Bronchial epithelial cell (primary cell): ENCODE data around the gene APLP2. TPM values are rescaled to one million over a fixed set of nuclear protein-coding genes. Genes with fewer than 3 reads are reported as not detected.

Experiments used
- DNase-seq: peaks from one replicate; pipeline ENCODE4 v3.0.0-alpha.2; 2010; ENCODE audit warnings: low read depth
- FAIRE-seq: peaks from 2 replicates; lab custom pipeline; 2011; peaks lifted over from hg19 to GRCh38; lab: Jason Lieb, UNC
- H3K27me3 ChIP-seq: 2 replicates; pipeline ENCODE4 v1.5.1; 2011; ENCODE audit warnings: low read length; ENCODE audit not compliant: control insufficient read depth, insufficient read depth
- H3K36me3 ChIP-seq: 2 replicates; pipeline ENCODE4 v1.5.1; 2011; ENCODE audit warnings: low read length; ENCODE audit not compliant: control insufficient read depth, insufficient read depth
- H3K4me3 ChIP-seq: 2 replicates; pipeline ENCODE4 v1.5.1; 2011; ENCODE audit warnings: mild to moderate bottlenecking, low read depth, low read length, control low read depth
- total RNA-seq: library from RNA; depleted of rRNA; stranded (reverse); fragments of >200 nt; gene quantifications from 2 replicates; pipeline ENCODE4 v1.2.1, GENCODE V29; 2014
- TF ChIP-seq, protein P1 (sequence below): IDR thresholded peaks from 2 replicates; pipeline ENCODE4 v1.5.1; 2011; ENCODE audit warnings: mild to moderate bottlenecking, moderate library complexity, low read length, control low read depth, inconsistent platforms; ENCODE audit not compliant: insufficient read depth, severe bottlenecking

APLP2 gene
- total RNA-seq, 1 donor from 2014 or later, result 504 TPM

DNA sequence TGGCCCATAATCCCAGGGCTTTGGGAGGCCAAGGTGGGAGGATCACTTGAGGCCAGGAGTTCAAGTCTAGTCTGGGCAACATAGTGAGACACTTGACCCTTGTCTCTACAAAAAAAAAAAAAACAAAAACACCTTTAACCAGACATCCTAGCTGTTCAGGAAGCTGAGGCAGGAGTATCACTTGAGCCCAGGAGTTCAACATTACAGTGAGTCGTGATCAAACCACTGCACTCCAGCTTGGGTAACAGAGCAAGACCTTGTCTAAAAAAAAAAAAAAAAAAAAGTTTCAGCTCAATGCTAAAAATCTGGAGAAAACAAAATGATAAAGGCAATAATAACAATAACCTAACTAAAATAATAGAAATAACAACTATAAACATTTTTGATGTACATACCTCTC is 22.6 kb upstream of the APLP2 start:
- no peak for DNase-seq
- no peaks in the 10 kb centered on the region for H3K36me3 ChIP-seq
- no peak overlapping the region for H3K4me3 ChIP-seq
- no peaks in the 10 kb centered on the region for H3K27me3 ChIP-seq
- TF ChIP-seq, protein P1, sequence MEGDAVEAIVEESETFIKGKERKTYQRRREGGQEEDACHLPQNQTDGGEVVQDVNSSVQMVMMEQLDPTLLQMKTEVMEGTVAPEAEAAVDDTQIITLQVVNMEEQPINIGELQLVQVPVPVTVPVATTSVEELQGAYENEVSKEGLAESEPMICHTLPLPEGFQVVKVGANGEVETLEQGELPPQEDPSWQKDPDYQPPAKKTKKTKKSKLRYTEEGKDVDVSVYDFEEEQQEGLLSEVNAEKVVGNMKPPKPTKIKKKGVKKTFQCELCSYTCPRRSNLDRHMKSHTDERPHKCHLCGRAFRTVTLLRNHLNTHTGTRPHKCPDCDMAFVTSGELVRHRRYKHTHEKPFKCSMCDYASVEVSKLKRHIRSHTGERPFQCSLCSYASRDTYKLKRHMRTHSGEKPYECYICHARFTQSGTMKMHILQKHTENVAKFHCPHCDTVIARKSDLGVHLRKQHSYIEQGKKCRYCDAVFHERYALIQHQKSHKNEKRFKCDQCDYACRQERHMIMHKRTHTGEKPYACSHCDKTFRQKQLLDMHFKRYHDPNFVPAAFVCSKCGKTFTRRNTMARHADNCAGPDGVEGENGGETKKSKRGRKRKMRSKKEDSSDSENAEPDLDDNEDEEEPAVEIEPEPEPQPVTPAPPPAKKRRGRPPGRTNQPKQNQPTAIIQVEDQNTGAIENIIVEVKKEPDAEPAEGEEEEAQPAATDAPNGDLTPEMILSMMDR, result no peak
- no peak for FAIRE-seq

DNA sequence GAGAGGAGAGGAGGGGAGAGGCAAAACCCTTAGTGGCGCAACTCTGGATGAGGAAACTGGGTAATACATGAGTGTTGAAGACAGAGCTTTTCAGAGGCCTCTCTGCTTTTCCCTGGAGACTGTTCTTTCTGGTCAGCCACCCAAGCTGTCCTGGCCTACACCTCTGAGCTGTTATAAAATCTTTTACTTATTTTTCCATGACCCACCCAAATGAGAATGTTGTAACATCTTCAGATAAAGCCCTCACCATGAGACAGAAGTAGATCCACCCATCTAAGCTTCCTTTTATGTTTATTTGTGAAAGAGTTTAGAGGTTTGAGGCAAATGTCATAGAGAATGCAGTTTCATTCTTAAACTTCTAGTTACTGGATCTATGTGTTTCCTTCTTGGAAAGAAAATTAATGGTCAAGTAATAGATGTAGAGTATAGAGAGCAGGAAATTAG is 20.3 kb upstream of the APLP2 start:
- Histone ChIP-seq H3K4me3 (no peak overlapping the region), H3K27me3 (no peaks in the 10 kb centered on the region), H3K36me3 (no peaks in the 10 kb centered on the region)
- TF ChIP-seq, protein P1, result no peak
- DNase-seq, result no peak
- FAIRE-seq, result no peak

DNA sequence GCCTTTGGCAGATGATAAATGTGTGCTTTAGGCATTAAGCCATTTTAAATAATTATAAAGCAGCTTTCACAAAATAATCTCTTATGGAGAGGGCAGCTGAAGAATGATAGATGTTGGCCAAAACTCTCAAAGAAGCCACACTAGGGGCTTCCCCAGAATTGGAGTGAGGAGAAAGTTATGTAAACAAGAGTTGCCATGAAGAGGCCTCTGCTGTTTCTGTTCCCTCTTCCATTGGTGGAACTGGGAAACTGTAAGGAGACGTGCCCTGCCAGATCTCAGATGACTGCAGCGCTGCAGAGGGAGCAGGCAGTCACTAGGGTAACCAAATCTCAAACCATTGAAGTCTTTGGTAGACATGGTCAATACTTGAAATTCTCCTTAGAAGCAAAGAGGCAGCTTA is 19.4 kb upstream of the APLP2 start:
- TF ChIP-seq, protein P1, result no peak
- FAIRE-seq (no peak), DNase-seq (no peak)
- Histone ChIP-seq H3K4me3 (no peak overlapping the region), H3K36me3 (no peaks in the 10 kb centered on the region), H3K27me3 (no peaks in the 10 kb centered on the region)

DNA sequence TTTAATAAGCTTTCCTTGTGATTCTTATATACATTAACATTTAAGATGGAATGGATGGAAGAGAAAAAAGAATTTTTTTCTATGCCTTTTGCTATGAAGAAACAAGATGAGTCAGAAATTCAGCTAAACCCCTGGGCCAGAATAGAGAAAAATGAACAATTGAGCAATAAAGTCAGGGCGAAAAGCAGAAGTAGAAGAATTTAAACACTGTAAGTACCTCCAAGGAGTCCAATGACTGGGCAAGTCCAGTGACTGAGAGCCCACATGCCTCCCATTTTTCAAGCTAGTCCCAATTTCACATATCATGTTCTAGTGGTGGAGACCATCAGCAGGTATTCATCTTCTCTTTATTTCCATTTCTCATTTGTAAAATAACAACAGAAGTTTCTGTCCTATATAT is 18.6 kb upstream of the APLP2 start:
- no peak for DNase-seq
- Histone ChIP-seq H3K27me3 (no peaks in the 10 kb centered on the region), H3K4me3 (no peak overlapping the region), H3K36me3 (no peaks in the 10 kb centered on the region)
- FAIRE-seq, result no peak
- TF ChIP-seq, protein P1, result no peak

DNA sequence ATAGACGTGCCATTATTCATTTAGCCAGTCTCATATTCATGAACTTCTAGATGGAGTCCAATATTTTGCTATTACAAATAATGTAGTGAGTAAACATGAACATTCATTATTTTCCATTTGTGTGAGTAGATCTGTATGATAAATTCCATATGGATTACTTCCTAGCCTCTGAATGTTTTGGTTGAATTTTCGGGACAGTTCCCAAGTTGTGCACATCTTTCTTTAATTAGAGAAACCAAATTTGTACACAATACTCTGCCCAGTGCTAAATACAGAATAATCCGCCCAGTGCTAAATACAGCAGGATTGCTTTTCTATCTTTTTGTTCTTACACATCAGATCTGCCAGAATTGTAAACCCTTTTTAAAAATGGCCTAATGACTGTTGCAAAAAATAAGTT is 17.1 kb upstream of the APLP2 start:
- H3K4me3 ChIP-seq, result no peak overlapping the region
- H3K27me3 ChIP-seq, result no peaks in the 10 kb centered on the region
- DNase-seq (no peak), FAIRE-seq (no peak)
- H3K36me3 ChIP-seq, result no peaks in the 10 kb centered on the region
- TF ChIP-seq, protein P1, result no peak

DNA sequence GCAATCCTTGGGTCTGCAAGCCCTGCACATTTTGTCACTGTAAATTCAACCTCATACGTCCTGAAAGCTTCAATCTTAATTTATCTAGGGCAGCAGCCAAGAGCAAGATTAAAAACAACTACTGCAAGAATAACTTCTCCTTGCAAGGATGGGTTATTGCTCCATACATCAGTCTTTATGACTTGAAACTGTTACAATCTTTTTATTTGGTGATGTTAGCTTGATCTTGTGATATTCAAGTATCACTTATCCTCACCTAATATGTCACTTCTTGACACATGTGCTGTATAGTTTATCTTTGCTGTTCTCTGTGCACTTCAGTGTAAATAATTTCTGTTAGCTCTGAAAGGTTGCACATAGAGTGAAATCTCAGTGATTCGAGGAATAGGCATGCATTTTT is 14.7 kb upstream of the APLP2 start:
- DNase-seq (no peak), FAIRE-seq (no peak)
- Histone ChIP-seq H3K27me3 (no peaks in the 10 kb centered on the region), H3K4me3 (no peak overlapping the region), H3K36me3 (no peaks in the 10 kb centered on the region)
- TF ChIP-seq, protein P1, result no peak
